Measurements from ENCODE around the gene PDX1. TPM values are rescaled to one million over a fixed set of nuclear protein-coding genes. Genes with fewer than 3 reads are reported as not detected.
"Not testable (repeated sequence)": the region's sequence is repeated elsewhere in the genome, so short reads cannot be mapped to it uniquely, and the experiment has no call there.

The PDX1 gene
- total RNA-seq, 1 experiment from 2014 or later, result 3.4 TPM

DNA sequence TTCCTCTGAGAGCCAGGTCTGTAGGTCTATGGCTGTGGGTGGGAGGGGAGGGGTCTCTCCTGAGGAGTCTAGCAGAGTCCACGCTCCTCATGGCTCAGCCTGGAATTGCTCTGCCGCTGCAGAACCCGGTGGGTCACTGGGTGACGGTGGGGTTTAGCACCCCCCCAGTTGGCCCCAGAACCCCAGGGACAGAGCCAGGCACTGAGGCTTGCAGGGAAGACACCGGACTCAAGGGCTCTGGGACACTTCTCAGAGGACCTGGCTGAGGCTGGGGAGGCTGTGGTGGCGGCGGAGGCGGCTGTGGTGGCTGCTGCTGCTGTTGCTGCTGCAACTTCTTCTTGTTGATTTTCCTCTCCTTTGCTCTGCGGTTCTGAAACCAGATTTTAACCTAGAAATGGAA is 43.2 kb downstream of the PDX1 start:
- DNase-seq (ENCODE audit: low read depth, low spot score) (no peak), ATAC-seq (no peak)
- no peaks in the 10 kb centered on the region for H3K36me3 ChIP-seq (ENCODE audit: control insufficient read depth, insufficient read depth, low read length)
- H3K27me3 ChIP-seq (ENCODE audit: control insufficient read depth, insufficient read depth, low read length), result no peaks in the 10 kb centered on the region
- ChIA-PET CTCF (no interaction called here), POLR2A (interaction anchor here (0.6 kb wide), 1 partner anchor 8 kb away, joined by 3 read pairs; no protein-coding TSS in a partner anchor)
- H3K9me3 ChIP-seq (ENCODE audit: control insufficient read depth, insufficient read depth, low read depth, low read length), result no peaks in the 10 kb centered on the region
- H3K27ac ChIP-seq (ENCODE audit: low read length), result no peak overlapping the region
- no peak overlapping the region for H3K4me3 ChIP-seq (ENCODE audit: low read depth in 2 of 2, low read length in 2 of 2)
- no TSS peak for BruUV-seq (replicated peaks)
- TF ChIP-seq, protein P1, sequence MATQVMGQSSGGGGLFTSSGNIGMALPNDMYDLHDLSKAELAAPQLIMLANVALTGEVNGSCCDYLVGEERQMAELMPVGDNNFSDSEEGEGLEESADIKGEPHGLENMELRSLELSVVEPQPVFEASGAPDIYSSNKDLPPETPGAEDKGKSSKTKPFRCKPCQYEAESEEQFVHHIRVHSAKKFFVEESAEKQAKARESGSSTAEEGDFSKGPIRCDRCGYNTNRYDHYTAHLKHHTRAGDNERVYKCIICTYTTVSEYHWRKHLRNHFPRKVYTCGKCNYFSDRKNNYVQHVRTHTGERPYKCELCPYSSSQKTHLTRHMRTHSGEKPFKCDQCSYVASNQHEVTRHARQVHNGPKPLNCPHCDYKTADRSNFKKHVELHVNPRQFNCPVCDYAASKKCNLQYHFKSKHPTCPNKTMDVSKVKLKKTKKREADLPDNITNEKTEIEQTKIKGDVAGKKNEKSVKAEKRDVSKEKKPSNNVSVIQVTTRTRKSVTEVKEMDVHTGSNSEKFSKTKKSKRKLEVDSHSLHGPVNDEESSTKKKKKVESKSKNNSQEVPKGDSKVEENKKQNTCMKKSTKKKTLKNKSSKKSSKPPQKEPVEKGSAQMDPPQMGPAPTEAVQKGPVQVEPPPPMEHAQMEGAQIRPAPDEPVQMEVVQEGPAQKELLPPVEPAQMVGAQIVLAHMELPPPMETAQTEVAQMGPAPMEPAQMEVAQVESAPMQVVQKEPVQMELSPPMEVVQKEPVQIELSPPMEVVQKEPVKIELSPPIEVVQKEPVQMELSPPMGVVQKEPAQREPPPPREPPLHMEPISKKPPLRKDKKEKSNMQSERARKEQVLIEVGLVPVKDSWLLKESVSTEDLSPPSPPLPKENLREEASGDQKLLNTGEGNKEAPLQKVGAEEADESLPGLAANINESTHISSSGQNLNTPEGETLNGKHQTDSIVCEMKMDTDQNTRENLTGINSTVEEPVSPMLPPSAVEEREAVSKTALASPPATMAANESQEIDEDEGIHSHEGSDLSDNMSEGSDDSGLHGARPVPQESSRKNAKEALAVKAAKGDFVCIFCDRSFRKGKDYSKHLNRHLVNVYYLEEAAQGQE (IDR thresholded peaks at IDR 0.05; ENCODE audit: insufficient read depth in 1 of 2, low read depth in 2 of 2, low read length in 1 of 2), result no peak
- TF ChIP-seq POLR2AphosphoS5 (IDR thresholded peaks at IDR 0.05; ENCODE audit: low read depth, low read length) (no peak), TCF7L2 (IDR thresholded peaks at IDR 0.05; ENCODE audit: low read depth, low read length) (no peak), SIN3A (IDR thresholded peaks at IDR 0.05; ENCODE audit: borderline replicate concordance, insufficient read depth, low read depth, low read length) (no peak)
- TF ChIP-seq, protein P2, sequence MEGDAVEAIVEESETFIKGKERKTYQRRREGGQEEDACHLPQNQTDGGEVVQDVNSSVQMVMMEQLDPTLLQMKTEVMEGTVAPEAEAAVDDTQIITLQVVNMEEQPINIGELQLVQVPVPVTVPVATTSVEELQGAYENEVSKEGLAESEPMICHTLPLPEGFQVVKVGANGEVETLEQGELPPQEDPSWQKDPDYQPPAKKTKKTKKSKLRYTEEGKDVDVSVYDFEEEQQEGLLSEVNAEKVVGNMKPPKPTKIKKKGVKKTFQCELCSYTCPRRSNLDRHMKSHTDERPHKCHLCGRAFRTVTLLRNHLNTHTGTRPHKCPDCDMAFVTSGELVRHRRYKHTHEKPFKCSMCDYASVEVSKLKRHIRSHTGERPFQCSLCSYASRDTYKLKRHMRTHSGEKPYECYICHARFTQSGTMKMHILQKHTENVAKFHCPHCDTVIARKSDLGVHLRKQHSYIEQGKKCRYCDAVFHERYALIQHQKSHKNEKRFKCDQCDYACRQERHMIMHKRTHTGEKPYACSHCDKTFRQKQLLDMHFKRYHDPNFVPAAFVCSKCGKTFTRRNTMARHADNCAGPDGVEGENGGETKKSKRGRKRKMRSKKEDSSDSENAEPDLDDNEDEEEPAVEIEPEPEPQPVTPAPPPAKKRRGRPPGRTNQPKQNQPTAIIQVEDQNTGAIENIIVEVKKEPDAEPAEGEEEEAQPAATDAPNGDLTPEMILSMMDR (IDR thresholded peaks at IDR 0.05), result no peak
- in situ Hi-C loops (cut with HindIII; ENCODE audit: low pct_unique_long_range_greater_than_20kb, low sequenced_read_pairs) (loop anchor here (25.0 kb wide), 1 partner anchor 126 kb away; no protein-coding TSS in a partner anchor), intact Hi-C loops (cut with micrococcal nuclease; ENCODE audit: unreplicated experiment) (no loop called here)
- H3K4me1 ChIP-seq (ENCODE audit: control insufficient read depth, insufficient read depth, low read length), result peaks cover 31% of the 10 kb centered on the region

DNA sequence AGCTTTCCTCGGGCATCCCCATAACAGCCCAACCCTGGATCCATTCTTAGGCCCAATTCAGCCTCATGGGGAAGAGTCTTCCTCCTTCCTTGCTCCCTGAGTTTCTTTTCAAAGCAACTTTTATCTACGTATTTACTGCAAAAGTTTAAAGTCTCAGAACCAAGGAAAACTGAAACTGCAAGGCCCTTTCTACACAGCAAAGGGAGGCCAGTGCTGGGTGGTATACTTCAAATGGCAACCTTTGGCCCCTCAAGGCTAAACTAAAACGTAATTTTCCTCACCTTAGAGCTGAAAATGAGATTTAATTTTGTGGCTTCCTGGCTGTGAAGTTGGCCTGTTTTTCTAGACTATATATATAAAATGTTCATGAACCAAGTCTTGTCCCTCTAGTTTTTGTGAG is 43.7 kb downstream of the PDX1 start:
- intact Hi-C loops (cut with micrococcal nuclease; ENCODE audit: unreplicated experiment), result no loop called here
- Histone ChIP-seq H3K27ac (ENCODE audit: low read length) (peak overlapping the region; percentile 48; the same call in 1 of the 2 replicates), H3K36me3 (ENCODE audit: control insufficient read depth, insufficient read depth, low read length) (no peaks in the 10 kb centered on the region; the same call in 1 of the 2 replicates), H3K4me3 (ENCODE audit: low read depth in 2 of 2, low read length in 2 of 2) (no peak overlapping the region), H3K9me3 (ENCODE audit: control insufficient read depth, insufficient read depth, low read depth, low read length) (no peaks in the 10 kb centered on the region), H3K27me3 (ENCODE audit: control insufficient read depth, insufficient read depth, low read length) (no peaks in the 10 kb centered on the region), H3K4me1 (ENCODE audit: control insufficient read depth, insufficient read depth, low read length) (peaks cover 31% of the 10 kb centered on the region)
- CTCF ChIA-PET, result no interaction called here
- no peak for DNase-seq (ENCODE audit: low read depth, low spot score)
- no TSS peak for BruUV-seq (replicated peaks)
- in situ Hi-C loops (cut with HindIII; ENCODE audit: low pct_unique_long_range_greater_than_20kb, low sequenced_read_pairs), result loop anchor here (25.0 kb wide), 1 partner anchor 126 kb away; no protein-coding TSS in a partner anchor
- TF ChIP-seq, protein P2 (IDR thresholded peaks at IDR 0.05), result no peak
- TF ChIP-seq TCF7L2 (IDR thresholded peaks at IDR 0.05; ENCODE audit: low read depth, low read length), result no peak
- no peak for TF ChIP-seq POLR2AphosphoS5 (IDR thresholded peaks at IDR 0.05; ENCODE audit: low read depth, low read length)
- TF ChIP-seq, protein P1 (IDR thresholded peaks at IDR 0.05; ENCODE audit: insufficient read depth in 1 of 2, low read depth in 2 of 2, low read length in 1 of 2), result no peak
- TF ChIP-seq SIN3A (IDR thresholded peaks at IDR 0.05; ENCODE audit: borderline replicate concordance, insufficient read depth, low read depth, low read length), result no peak
- ATAC-seq, result no peak
- POLR2A ChIA-PET, result interaction anchor here (0.6 kb wide), 1 partner anchor 9 kb away, joined by 3 read pairs; no protein-coding TSS in a partner anchor

DNA sequence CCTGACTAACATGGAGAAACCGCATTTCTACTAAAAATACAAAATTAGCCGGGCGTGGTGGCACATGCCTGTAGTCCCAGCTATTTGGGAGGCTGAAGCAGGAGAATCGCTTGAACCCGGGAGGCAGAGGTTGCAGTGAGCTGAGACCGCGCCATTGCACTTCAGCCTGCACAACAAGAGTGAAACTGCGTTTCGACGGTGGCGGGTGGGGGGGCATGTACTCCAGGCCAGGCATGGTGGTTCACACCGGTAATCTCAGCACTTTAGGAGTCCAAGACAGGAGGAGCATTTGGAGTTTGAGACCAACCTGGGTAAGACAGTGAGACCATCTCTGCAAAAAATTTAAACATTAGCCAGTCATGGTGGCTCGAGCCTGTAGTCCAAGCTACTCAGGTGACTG is 44.4 kb downstream of the PDX1 start:
- DNase-seq (ENCODE audit: low read depth, low spot score); H3K27ac ChIP-seq (ENCODE audit: low read length); ATAC-seq; BruUV-seq (replicated peaks); H3K9me3 ChIP-seq (ENCODE audit: control insufficient read depth, insufficient read depth, low read depth, low read length); H3K4me3 ChIP-seq (ENCODE audit: low read depth in 2 of 2, low read length in 2 of 2); intact Hi-C loops (cut with micrococcal nuclease; ENCODE audit: unreplicated experiment); H3K27me3 ChIP-seq (ENCODE audit: control insufficient read depth, insufficient read depth, low read length); H3K36me3 ChIP-seq (ENCODE audit: control insufficient read depth, insufficient read depth, low read length); POLR2A ChIA-PET: not testable (repeated sequence)
- in situ Hi-C loops (cut with HindIII; ENCODE audit: low pct_unique_long_range_greater_than_20kb, low sequenced_read_pairs), result loop anchor here (25.0 kb wide), 1 partner anchor 127 kb away; no protein-coding TSS in a partner anchor
- CTCF ChIA-PET, result interaction anchor here (0.6 kb wide), 1 partner anchor 51 kb away, joined by 3 read pairs; no protein-coding TSS in a partner anchor
- H3K4me1 ChIP-seq (ENCODE audit: control insufficient read depth, insufficient read depth, low read length), result peaks cover 26% of the 10 kb centered on the region
